BE2C (cell line): ENCODE measurements around the gene SMAD4.

Experiments used
- DNase-seq: peaks from one replicate; pipeline ENCODE4 v3.0.0-alpha.2; 2020
- H3K27me3 ChIP-seq: fragments of 250-450 bp; sonication (Bioruptor Pico); 2 replicates; pipeline ENCODE4 v1.5.1; 2020; ENCODE audit warnings: mild to moderate bottlenecking
- H3K36me3 ChIP-seq: fragments of 250-450 bp; sonication (Bioruptor Pico); 2 replicates; pipeline ENCODE4 v1.5.1; 2020; ENCODE audit warnings: mild to moderate bottlenecking
- H3K4me1 ChIP-seq: fragments of 250-450 bp; sonication (Bioruptor Pico); 2 replicates; pipeline ENCODE4 v1.5.1; 2020
- H3K4me3 ChIP-seq: 2 replicates; pipeline ENCODE4 v1.5.1; 2011; ENCODE audit warnings: low read depth, low read length
- H3K9me3 ChIP-seq: fragments of 250-450 bp; sonication (Bioruptor Pico); 2 replicates; pipeline ENCODE4 v1.5.1; 2020
- TF ChIP-seq, protein P1 (sequence below): IDR thresholded peaks from 2 replicates; pipeline ENCODE4 v1.5.1; 2012; ENCODE audit warnings: mild to moderate bottlenecking, low read depth, low read length

The SMAD4 gene

DNA sequence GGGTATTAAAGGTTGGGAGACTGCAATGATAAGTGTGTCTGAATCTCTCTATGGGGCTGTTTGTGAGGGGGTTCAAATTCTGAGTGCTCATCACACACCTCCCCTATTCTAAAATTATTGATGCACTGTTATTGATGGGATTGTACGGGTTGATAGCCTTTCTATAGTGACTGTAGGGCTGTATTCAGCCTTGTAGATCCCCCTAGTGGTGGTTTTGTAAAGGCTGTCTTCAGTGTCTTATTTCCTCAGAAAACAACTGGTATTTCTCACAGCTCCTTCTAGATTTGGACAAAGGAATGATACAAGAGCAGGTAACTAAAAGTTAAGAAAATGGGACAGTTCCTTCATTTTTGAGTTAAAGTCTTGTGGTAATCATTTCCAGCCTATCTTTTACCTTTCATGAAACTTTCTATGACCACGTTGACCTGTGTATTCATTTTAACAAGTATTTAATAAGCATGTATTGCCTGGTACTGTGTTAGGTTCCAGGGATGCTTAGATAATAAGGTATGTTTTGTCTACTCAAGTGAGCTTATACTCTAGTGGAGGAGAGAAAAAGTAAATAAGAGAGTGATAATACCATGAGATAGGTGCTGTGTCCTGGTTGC is 21.2 kb downstream of the SMAD4 start:
- H3K4me1 ChIP-seq, result no peaks in the 10 kb centered on the region
- no peak for DNase-seq
- no peak overlapping the region for H3K4me3 ChIP-seq
- no peaks in the 10 kb centered on the region for H3K9me3 ChIP-seq
- TF ChIP-seq, protein P1, sequence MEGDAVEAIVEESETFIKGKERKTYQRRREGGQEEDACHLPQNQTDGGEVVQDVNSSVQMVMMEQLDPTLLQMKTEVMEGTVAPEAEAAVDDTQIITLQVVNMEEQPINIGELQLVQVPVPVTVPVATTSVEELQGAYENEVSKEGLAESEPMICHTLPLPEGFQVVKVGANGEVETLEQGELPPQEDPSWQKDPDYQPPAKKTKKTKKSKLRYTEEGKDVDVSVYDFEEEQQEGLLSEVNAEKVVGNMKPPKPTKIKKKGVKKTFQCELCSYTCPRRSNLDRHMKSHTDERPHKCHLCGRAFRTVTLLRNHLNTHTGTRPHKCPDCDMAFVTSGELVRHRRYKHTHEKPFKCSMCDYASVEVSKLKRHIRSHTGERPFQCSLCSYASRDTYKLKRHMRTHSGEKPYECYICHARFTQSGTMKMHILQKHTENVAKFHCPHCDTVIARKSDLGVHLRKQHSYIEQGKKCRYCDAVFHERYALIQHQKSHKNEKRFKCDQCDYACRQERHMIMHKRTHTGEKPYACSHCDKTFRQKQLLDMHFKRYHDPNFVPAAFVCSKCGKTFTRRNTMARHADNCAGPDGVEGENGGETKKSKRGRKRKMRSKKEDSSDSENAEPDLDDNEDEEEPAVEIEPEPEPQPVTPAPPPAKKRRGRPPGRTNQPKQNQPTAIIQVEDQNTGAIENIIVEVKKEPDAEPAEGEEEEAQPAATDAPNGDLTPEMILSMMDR, result peak; percentile 75
- peaks cover 3% of the 10 kb centered on the region; the same call in 1 of the 2 replicates for H3K36me3 ChIP-seq
- no peaks in the 10 kb centered on the region for H3K27me3 ChIP-seq

DNA sequence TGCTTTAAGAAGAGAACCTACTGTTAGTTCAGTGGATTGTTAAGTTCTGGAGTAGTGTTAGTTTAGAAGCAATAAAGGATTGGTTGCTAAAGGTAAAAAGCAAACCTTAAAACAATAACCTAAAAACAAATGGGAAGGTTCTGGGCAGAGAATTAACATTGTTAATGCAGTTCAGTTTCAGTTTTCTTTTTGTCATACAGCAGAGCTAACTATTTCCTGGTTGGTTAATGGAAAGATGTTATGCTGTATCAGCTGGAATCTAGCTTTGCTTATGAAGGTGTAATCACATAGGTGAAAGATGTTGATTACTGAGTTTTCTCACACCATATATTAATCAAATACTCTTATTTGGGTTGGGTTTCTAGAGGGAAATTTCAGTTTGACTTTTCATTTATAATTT is 23.8 kb downstream of the SMAD4 start:
- TF ChIP-seq, protein P1, result no peak
- Histone ChIP-seq H3K36me3 (no peaks in the 10 kb centered on the region), H3K27me3 (no peaks in the 10 kb centered on the region), H3K4me1 (no peaks in the 10 kb centered on the region), H3K9me3 (no peaks in the 10 kb centered on the region), H3K4me3 (no peak overlapping the region)
- DNase-seq, result no peak

DNA sequence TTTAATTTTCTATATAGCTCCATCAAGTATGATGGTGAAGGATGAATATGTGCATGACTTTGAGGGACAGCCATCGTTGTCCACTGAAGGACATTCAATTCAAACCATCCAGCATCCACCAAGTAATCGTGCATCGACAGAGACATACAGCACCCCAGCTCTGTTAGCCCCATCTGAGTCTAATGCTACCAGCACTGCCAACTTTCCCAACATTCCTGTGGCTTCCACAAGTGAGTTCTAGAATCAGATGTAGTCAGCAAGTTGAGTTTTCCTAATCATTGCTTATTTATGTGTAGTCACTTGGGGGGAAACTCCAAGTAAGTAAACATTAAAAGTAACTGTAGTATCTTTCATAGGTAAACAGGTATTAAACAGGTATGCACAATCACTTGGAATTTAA is 24.8 kb downstream of the SMAD4 start:
- no peaks in the 10 kb centered on the region for H3K9me3 ChIP-seq
- H3K4me1 ChIP-seq, result no peaks in the 10 kb centered on the region
- TF ChIP-seq, protein P1, result no peak
- no peak for DNase-seq
- no peaks in the 10 kb centered on the region; the same call in 1 of the 2 replicates for H3K36me3 ChIP-seq
- H3K27me3 ChIP-seq, result no peaks in the 10 kb centered on the region
- no peak overlapping the region for H3K4me3 ChIP-seq

DNA sequence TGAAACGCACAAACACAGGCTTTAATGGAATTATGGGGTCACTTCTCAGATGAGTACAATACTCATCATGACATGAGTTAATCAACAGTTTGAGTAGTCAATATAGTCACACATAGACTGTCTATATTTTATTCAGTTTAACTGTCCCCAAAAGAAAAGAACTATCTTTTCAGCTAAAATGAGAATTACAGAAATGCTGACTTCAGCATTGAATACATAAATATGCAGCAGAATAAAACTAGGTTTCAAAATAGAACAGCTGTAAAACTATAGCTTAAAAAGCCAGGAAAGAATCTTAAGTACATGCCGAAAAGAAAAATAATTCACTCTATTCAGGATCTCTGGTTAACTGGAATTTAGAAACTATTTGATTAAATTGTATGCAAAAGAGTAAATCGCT is 30.0 kb downstream of the SMAD4 start:
- peaks cover 9% of the 10 kb centered on the region for H3K36me3 ChIP-seq
- H3K4me1 ChIP-seq, result no peaks in the 10 kb centered on the region
- TF ChIP-seq, protein P1, result no peak

DNA sequence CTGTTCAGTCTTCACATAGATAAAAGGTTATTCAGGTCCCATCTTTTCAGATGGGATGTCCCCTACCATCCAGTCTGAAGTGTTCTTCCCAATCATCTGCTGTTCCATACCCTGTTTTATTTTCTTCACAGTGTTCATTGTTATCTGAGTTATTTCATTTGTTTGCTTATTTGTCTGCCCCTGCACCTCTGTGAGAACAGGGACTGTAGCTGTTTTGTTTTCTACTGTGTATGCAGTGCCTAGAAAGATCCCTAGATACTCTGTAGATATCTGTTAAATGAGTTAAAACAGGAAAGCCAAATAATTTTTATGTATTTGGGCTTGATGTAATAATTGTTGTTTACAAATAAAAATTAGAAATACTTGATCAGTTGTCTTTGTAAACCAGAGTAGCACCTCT is 34.2 kb downstream of the SMAD4 start:
- Histone ChIP-seq H3K36me3 (peaks cover 9% of the 10 kb centered on the region), H3K27me3 (no peaks in the 10 kb centered on the region), H3K4me1 (no peaks in the 10 kb centered on the region), H3K9me3 (no peaks in the 10 kb centered on the region), H3K4me3 (no peak overlapping the region)
- TF ChIP-seq, protein P1, result no peak
- no peak for DNase-seq

More for the DNA sequence above, 30.0 kb downstream of the SMAD4 start:
- no peaks in the 10 kb centered on the region for H3K27me3 ChIP-seq
- H3K4me3 ChIP-seq, result no peak overlapping the region
- no peaks in the 10 kb centered on the region for H3K9me3 ChIP-seq
- no peak for DNase-seq

DNA sequence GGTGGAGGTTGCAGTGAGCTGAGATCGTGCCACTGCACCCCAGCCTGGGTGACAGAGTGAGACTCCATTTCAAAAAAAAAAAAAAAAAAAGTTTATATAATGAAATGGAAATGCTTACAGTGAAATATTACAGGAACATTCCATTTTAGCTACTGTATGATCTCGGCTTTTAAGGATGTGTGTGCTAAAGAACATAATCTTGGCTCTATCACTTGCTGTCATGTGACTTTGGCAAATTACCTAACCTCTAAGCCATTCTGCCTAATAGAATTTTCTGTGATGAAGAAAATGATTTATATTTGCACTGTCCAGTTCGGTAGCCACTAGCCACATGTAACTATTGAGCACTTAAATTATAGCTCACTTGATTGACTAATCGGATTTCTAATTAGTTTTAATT is 36.3 kb downstream of the SMAD4 start:
- no peak for DNase-seq
- Histone ChIP-seq H3K36me3 (peaks cover 3% of the 10 kb centered on the region; the same call in 1 of the 2 replicates), H3K4me1 (no peaks in the 10 kb centered on the region), H3K9me3 (no peaks in the 10 kb centered on the region), H3K27me3 (no peaks in the 10 kb centered on the region), H3K4me3 (no peak overlapping the region)
- TF ChIP-seq, protein P1, result no peak
